Stimulated activated CD8-positive, alpha-beta memory T cell treated with anti-CD3 and anti-CD28 coated beads, Interleukin-12 subunit alpha, Interleukin-12 subunit beta, amount 100 ng/mL, for 24 hours (primary cell): Measurements from ENCODE around the gene SCNN1B.
"Not testable (repeated sequence)": the region's sequence is repeated elsewhere in the genome, so short reads cannot be mapped to it uniquely, and the experiment has no call there.

ENCODE experiments used
- DNase-seq: peaks from one replicate; pipeline ENCODE4 v3.0.0-alpha.2; 2020; ENCODE audit errors: extremely low read depth

SCNN1B gene

DNA sequence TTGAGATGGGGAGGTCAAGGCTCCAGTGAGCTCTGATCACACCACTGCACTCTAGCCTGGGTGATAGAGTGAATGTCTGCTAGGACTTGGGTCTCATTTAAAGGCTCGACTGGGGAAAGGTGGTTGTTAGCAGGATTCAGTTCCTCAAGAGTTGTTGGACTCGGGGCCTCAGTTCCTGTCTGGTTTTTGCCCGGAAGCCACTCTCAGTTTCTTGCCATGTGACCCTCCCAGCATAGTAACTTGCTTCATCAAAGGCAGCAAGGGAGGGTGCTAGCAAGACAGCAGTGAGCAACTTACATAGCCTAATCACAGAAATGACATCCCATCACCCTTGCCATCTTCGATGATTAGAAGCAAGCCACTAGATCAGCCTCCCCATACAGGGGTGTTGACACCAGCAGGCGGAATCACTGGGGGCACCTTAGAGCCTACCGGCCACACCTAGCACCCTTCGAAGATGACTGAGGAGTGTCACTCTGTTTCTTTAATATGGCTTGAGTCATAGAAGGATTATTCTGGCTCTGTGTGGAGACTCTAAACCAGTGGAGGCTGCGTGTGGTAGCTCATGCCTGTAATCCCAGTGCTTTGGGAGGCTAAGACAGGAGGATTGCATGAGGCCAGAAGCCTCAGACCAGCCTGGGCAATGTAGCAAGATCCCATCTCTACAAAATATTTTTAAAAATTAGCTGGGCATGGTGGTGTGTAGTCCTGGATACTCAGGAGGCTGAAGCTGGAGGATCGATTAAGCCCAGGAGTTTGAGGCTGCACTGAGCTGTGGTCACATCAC, 13.2 kb upstream of the SCNN1B start:
- DNase-seq, result no peak

DNA sequence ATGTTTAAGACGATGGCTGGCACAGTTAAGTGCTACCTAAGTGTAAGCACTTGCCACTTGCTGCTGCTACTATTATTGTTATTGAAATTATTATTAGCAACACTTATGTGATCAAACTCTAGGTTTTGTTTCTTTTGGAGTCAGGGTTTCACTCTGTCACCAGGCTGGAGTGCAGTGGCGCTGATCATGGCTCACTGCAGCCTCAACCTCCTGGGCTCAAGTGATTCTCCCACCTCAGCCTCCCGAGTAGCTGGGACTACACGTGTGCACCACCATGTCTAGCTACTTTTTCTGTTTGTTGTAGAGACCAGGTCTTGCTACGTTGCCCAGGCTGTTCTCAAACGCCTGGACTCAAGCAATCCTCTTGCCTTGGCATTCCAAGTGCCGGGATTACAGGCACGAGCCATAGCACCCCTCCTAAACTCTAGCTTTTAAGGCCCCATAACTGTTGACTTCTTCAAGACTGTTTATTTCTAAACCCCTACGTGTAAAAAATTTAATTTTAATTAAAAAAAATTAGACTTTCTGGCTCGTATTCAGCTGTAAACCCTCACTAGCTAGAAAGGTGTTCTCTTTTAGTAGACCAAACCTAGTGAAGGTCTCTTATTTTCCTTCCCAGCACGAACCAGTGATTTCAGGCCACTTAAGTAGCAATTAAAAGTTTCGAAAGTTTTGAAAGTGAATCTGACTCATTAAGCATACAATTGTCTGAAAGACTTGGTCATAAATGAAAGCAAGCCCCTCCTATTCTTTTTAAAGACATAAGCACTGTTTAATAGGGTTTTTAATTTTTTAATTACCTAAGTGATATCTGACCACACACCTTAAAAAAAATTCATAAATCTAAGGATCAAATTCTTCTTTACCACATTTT, 11.7 kb upstream of the SCNN1B start:
- DNase-seq, result no peak

DNA sequence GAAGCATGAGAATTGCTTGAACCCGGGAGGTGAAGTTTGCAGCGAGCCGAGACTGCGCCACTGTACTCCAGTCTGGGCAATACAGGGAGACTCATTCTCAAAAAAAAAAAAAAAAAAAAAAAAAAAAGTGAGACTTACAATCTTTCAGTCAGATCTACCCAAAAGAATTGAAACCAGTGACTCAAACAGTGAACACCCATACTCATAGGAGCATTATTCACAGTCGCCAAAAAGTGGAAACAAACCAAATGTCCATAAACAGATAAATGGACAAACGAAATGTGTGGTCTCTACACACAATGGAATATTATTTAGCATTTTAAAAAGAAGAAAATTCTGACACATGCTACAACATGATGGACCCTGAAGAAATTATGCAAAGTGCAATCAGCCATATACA, 9.1 kb upstream of the SCNN1B start:
- DNase-seq, result no peak

DNA sequence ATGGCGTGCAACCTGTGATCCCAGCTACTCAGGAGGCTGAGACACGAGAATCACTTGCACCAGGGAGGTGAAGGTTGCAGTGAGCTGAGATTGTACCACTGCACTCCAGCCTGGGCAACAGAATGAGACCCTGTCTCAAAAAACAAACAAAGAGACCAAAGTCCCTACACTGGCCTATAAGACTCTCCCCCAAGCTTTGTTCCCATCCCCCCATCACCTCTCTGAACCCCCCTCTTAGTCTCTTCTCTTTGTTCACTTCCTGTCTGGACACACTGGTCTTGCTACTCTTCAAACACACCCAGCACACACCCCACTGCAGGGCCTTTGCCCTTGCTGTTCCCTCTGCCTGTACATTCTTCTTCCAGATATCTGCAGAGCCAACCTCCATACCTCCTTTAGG, 7.8 kb upstream of the SCNN1B start:
- no peak for DNase-seq

DNA sequence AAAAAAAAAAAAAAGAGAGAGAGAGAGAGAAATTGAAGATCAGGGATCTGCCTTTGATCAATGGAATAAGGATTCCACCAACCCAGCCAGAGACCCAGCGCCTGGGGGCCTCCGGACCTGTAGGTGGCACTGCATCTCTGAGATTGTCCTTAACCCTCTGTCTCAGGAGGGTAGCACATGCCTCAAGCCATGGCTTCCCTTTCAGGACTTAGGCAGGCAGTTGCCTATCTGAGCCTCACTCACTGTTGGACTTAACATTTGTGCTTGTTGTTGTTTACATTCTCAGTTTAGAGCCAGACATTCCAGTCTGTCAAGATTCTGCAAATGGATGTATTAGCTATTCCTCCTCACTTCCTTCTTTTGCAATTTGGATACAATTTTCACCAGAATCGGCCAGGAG, 5.1 kb upstream of the SCNN1B start:
- no peak for DNase-seq

DNA sequence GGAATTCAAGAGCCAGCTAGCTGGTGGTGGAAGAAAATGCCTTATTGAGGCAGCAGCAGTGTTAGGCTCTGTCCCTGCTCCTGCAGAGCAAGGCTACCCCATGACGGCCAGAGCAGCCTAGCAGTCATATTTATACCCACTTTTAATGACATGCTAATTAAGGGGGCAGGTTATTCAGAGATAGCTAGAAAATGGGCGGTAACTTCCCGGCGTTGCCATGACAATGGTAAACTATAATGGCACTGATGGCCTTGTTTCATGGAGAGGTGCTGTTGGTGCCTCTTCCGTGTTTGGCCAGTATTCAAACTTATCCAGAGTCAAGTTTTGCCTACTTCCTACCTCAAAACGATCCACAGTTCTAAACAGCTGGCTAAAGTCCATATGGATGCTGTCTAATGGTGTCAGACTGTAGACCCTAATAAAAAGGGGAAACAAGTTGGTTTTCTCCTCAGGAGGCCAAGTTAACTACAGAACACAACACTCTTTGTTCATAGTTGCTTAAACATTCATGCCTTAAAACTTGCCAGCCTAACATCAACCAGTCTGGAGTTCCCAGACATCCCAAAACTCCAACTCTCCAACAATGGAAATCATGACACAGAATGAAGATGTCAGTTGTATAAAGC, 3.7 kb upstream of the SCNN1B start:
- DNase-seq, result no peak

DNA sequence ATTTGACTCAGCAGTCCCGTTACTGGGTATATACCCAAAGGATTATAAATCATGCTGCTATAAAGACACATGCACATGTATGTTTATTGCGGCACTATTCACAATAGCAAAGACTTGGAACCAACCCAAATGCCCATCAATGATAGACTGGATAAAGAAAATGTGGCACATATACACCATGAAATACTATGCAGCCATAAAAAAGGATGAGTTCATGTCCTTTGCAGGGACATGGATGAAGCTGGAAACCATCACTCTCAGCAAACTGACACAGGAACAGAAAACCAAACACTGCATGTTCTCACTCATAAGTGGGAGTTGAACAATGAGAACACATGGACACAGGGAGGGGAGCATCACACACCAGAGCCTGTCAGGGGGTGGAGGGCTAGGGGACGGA, 2.3 kb upstream of the SCNN1B start:
- DNase-seq, result not testable (repeated sequence)

DNA sequence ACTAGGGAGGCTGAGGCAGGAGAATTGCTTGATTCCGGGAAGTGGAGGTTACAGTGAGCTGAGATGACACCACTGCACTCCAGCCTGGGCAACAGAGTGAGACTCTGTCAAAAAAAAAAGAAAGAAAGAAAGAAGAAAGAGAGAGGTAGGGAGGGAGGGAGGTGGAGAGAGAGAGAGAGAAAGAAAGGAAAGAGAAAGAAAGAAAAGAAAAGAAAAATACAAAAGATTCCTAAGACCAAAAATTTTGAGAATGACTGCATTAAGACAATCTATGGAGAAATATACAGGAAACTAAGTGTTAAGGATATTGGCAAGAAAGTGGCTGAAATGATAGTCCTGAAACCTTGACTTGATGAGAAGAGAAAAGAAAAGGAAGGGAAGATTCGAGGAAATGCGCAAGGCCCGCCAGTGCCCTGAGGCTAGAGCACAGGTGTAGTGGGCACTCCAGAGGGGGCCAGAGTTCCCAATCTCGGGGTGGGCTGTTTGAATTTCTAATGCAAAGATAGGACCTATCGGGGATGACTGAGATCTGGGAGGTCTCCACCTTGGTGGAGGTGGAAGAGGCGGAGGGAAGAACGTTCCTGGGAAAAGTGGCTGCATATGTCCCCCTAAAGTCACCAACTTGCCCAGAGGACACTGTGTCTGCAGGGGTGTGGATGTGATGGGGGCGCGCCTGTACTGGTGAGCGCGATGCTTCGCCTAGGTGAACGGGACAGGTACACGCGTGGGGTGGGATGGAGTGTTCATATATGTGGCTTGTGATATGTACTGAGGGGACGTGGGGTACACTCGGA, 654 bp upstream of the SCNN1B start:
- no peak for DNase-seq

DNA sequence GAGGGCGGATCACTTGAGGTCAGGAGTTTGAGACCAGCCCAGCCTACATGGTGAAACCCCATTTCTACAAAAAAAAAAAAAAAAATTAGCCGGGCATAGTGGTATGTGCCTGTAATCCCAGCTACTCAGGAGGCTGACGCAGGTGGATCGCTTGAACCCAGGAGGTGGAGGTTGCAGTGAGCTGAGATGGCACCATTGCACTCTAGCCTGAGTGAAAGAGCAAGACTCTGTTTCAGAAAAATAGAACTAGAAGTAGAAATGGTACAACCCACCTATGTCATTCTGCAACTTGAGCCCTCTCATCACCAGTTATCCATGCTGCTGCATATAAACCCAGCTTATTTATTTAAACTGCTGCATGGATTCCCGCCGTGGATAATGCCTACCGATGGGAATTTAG, 1.6 kb downstream of the SCNN1B start:
- no peak for DNase-seq

DNA sequence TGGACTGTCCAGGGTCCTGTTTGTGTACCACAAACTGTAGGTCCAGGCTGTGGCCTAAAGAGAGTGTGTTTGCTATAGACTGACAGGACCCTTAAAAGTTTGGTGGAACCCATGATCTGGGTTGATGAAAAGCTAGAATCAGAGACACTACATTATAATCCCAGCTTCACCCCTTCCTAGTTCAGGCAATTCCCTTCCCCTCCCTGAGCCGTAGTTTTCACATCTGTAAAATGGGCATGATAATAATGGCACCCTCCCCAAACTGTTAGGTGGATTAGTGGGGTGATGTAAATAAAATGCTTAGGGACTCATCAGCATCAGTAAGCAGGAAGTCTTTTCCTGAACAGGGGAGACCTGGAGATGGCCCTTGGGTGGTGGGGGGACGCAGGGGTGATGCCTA, 2.5 kb downstream of the SCNN1B start:
- no peak for DNase-seq

DNA sequence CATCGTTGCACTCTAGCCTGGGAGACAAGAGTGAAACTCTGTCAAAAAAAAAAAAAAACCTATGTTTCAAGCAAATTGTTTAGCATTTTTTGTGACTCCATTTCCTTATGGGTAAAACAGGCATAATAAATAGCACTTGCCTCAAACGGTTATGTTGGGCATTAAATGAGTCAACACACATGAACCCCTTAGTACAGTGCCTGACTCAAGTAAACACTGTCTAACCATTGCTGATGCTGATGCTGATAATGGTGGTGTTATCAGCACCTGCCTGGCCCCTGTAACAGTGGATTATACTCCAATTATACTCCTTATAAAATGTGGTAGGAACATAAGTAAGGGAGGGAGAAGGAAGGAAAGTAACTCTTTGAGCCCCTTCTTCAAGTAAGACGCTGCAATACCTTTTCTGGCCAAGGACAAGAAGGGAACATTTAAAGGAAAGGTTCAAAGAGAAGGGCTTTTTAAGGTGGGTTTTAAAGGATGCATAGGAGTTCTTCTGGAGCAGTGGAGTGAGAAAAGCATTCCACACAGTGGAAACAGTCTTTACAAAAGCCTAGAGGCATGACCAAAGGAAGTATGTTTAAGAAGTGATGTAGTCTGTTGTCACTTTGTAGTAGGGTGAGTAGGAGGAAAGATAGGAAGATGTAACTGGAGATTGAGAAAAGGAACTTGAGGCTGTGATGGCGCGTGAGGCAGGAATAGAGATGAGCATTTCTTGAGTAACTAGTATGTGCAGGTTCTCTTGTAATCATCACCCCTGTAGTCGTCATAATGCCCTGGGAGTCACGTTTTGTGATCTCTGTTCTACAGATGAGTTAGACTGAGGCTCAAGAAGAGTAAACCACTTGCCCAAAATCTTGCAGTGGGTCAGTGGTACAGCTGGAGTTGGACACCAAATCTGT, 4.3 kb downstream of the SCNN1B start:
- DNase-seq, result no peak

DNA sequence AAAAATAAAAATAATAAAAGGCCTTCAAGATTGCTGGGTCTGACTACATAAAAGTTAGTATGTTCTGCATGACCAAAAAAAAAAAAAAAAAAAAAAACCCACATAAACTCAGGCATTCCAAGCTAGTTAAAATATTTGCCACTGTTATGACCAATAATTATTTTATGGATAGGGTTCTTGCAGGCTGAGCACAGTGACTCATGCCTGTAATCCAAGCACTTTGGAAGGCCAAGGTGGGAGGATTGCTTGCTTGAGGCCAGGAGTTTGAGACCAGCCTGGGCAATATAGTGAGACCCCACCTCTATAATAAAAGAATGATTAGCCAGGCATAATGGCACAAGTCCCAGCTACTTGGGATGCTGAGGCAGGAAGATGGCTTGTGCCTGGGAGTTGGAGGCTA, 8.1 kb downstream of the SCNN1B start:
- DNase-seq, result no peak

DNA sequence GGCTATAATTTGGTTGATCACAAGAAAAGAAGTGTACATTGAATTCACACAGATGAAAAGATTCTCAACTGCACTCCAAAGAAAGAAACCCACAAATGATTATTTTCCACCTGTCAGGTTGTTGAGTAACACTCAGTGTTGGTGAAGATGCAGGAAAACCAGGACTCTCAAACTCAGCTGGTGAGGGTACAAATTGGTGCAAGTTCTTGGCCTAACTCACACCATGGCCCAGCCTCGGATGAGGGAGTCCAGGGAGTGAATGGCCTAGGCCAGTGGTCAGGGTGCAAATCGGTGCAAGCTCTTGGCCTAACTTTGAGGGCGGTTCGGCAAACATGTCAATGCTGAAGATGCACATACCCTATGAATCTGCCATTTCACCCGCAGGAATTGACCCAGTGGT, 8.6 kb downstream of the SCNN1B start:
- no peak for DNase-seq

DNA sequence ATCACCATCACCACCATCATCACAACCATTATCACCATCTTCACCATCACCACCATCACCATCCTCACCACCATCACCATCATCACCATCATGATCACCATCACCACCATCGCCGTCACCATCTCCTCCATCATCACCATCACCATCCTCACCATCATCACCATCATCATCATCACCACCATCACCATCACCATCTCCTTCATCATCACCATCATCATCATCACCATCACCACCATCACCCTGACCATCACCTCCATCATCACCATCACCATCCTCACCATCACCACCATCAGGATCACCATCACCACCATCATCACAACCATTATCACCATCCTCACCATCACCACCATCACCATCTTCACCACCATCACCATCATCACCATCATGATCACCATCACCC, 14.1 kb downstream of the SCNN1B start:
- no peak for DNase-seq

DNA sequence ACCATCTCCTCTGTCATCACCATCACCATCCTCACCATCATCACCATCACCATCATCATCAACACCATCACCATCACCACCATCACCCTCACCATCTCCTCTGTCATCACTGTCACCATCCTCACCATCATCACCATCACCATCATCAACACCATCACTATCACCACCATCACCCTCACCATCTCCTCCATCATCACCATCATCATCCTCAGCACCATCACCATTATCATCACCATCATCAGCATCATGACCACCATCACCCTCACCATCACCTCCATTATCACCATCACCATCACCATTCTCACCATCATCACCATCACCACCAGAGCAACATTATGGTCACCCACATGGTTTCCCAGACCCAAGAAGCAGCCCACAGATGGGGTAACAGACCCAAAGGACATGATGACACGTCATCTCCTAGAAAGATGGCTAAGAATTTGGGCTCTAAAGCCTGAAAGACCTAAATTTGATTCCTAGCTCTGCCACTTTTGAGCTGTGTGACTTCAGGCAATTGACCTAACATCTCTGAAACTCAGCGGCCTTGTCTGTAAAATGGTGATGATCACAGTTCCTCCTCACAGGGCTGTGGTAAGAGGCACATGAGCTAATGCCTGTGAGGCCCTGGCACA, 14.6 kb downstream of the SCNN1B start:
- no peak for DNase-seq

DNA sequence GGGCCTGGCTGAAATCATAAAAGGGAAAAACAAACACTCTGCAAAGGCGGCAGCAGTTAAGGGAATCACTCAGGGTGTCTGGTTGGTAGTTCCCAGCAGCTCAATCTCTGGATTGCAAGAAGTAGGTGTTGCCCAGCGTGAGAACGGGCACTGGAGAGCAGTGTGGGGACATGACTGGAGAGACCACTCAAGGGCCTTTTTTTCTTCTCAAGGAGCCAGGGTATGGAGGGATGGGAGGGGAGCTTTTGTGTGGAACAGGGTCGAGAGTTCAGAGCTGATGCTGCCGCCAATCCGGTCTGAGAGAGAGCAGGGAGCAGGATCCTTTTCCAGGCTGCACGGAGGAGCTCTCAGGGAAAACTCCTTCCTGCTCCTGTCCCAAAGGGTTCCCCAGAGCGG, 15.2 kb downstream of the SCNN1B start:
- DNase-seq, result no peak

DNA sequence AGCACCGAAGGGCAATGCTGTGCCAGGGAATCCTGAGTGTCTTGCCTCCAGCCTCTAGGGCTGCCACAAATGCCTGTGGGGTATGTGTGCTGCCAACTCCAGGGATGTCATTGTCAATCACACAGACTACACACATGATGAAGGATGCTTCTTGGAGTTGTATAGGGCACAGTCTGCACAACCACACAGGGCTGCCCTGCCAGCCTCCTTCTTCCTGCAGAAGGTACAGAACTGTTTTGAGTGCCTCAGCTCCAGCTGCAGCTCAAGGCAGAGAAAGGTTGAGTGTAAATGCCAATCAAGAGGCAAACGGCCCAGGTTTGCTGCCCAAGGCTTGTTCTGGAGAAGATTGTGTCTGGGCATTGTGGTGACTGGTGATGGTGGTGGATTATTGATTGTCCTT, 15.6 kb downstream of the SCNN1B start:
- DNase-seq, result no peak

DNA sequence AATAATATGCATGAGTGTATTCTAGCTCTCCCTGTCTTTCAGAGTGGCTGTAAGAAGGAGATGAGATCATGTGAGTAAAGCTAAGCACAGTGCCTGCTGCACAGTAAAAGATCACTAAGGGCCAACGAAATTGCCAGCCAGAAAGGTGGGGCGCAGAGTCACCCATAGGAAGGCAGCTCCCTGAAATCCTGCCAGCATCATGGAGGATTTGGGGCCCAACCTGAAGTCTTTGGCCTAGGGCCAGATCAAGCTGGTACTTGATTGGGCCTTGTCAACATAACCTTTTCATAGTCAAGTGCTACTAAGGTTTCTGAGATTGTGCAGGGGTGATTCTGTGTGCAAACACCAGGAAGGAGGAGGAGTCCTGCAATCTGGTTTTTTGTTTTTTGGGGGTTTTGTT, 16.5 kb downstream of the SCNN1B start:
- no peak for DNase-seq

DNA sequence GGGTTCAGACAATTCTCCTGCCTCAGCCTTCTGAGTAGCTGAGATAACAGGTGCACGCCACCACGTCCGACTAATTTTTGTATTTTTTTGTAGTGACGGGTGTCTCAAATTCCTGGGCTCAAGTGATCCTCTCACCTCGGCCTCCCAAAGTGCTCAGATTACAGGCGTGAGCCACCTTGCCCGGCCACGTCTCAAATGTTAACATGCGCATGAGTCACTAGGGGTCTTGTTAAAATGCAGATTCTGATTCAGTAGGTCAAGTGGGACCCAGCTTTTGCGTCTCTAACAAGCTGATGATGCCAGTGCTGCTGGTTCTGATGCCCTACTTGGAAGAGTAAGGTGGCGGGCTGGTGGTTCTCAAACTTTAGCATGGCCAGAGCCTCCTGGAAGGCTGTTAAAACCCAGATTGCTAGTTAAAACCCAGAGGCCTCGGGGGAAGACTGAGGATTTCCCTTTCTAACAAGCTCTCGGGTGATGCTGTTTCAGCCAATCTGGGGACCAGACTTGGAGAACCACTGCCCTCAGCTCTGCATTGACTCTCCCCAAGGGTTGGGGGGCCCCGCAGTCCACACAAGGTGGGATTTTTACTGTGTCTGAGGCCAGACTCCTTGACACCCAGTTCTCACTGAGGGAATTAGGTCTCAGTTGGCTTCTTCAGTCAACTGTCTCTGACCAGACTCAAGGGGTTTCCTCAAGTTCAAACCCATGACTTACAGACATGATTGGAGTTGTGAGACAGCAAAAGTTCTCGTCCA, 17.9 kb downstream of the SCNN1B start:
- DNase-seq, result no peak

DNA sequence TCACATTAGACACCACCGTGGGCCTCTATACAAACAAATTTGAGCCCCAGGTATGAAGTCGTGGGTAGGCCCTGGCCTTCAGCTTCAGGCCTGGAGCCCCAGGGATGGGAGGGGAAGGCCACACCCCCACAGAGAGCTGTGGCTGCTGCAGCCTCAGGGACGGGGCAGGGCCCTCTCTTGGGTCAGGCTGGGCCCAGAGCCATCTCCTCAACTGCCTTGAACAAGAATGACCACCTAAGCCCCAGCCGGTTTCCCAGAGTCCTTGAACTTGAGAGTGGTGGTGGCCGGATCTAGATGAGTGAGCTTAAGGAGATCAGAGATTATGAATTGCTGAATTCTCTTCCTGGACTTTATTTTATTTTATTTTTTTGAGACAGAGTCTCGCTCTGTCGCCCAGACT, 18.6 kb downstream of the SCNN1B start:
- no peak for DNase-seq
